22Rv1 (cell line): ENCODE measurements around the gene FAM169A.
"Not testable (repeated sequence)": the region's sequence is repeated elsewhere in the genome, so short reads cannot be mapped to it uniquely, and the experiment has no call there.

Experiments
- H3K27ac ChIP-seq: fragments of 450-650 bp; 2 replicates; pipeline ENCODE4 v1.5.1; 2017
- ZFX ChIP-seq: fragments of 450-650 bp; IDR thresholded peaks from 2 replicates; pipeline ENCODE4 v1.6.1; 2017; ENCODE audit warnings: antibody characterized with exemption, borderline replicate concordance
- TF ChIP-seq, protein P1 (sequence below): fragments of 450-650 bp; IDR thresholded peaks from 2 replicates; pipeline ENCODE4 v1.5.1; 2017; ENCODE audit warnings: mild to moderate bottlenecking

The FAM169A gene

DNA sequence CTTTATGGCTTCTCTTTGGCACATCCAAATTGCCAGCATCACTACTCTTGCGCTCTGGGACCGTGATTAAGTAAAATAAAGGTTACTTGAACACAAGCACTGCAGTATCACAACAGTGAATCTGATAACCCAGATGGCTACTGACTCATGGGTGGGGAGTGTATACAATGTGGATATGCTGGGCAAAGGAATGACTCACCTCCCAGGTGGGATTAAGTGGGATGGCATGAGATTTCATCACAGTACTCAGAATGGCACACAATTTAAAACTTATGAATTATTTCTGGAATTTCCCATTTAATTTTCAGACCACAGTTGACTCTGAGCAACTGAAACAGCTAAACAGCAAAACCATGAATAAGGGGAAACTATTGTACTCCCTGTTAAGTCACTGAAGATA is 103.6 kb downstream of the FAM169A start:
- H3K27ac ChIP-seq: no peak overlapping the region
- no peak for TF ChIP-seq ZFX
- TF ChIP-seq, protein P1, sequence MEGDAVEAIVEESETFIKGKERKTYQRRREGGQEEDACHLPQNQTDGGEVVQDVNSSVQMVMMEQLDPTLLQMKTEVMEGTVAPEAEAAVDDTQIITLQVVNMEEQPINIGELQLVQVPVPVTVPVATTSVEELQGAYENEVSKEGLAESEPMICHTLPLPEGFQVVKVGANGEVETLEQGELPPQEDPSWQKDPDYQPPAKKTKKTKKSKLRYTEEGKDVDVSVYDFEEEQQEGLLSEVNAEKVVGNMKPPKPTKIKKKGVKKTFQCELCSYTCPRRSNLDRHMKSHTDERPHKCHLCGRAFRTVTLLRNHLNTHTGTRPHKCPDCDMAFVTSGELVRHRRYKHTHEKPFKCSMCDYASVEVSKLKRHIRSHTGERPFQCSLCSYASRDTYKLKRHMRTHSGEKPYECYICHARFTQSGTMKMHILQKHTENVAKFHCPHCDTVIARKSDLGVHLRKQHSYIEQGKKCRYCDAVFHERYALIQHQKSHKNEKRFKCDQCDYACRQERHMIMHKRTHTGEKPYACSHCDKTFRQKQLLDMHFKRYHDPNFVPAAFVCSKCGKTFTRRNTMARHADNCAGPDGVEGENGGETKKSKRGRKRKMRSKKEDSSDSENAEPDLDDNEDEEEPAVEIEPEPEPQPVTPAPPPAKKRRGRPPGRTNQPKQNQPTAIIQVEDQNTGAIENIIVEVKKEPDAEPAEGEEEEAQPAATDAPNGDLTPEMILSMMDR: no peak

DNA sequence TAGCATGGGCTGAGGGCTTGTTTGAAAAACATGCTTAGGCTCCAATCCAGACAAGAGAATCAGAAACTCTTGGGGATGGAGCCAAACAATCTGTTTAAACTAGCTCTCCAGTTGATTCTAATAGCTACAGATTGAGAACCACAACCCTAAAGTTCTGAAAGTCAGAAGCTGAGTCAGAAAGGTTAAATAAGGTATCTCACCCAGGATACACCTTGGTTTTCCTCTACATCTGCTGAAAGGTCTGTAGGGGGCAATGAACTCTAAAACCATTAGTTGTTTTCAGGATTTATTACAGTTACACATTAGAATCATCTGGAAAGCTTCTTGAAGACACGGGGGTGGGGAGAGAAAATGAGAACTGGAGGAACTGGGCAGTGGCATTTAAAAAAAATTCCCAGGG is 104.9 kb downstream of the FAM169A start:
- TF ChIP-seq, protein P1: no peak
- TF ChIP-seq ZFX: no peak
- no peak overlapping the region for H3K27ac ChIP-seq

DNA sequence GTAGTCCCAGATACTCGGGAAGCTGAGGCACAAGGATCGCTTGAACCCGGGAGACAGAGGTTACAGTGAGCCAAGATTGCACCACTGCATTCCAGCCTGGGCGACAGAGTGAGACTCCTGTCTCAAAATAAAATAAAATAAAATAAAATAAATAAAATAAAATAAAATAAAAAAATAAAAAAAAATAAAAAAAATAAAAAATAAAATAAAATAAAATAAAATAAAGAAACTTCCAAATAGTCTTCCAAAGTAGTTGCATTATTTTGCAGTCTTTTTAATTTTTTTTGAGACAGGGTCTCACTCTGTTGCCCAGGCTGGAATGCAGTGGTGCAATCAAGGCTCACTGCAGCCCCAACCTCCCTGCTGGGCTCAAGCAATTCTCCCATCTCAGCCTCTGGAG is 117.4 kb downstream of the FAM169A start:
- not testable (repeated sequence) for H3K27ac ChIP-seq

DNA sequence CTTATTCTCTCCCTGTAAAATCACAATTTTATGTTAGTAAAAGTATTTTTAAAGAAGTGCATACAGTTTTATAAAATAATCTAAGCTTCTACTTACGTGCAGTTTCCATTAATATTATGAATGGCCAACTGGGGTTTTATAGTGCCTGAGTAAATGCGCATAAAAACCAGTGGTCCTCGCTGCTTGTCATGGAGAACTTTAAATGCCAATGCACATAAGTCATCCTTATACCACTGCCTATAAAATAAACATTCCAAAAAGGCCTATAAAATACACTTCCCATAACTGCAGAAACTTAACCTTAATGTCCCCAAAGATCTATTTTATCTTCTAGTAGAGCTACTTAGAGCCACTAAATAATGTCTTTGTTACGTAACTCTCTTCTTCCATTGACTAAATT is 127.8 kb downstream of the FAM169A start:
- no peak overlapping the region for H3K27ac ChIP-seq
- TF ChIP-seq ZFX: no peak
- TF ChIP-seq, protein P1: no peak

DNA sequence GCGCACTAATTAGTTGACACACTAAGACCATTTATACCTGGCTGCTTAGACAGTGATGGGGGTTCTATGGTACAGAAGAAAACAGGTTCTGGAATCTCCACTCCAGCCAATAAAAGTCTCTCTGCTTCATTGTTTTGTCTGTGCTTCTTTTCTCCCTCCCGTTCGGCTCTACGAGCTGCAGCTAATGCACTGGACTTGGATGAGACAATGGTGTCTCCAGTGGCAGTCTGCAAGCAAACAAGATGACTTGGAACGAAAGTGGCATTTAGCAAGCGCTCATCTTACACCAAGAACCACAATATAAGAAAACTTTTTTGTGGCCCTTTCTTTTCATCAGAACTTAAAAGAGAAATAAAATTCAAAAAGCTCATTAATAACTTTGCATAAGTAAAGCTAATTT is 129.4 kb downstream of the FAM169A start:
- H3K27ac ChIP-seq: no peak overlapping the region
- TF ChIP-seq, protein P1: no peak
- TF ChIP-seq ZFX: no peak
